Gastroesophageal sphincter (tissue), 3 donors: ENCODE measurements around the gene ARHGAP22.

Experiments
- CTCF ChIP-seq, 4 experiments: fragments of 200-600 bp in 2 of 4; fragments of 450-650 bp in 2 of 4; sonication (generic) in 1 of 4; IDR thresholded peaks; one replicate each; pipeline ENCODE4 v1.5.1; 2017 to 2019; ENCODE audit warnings: antibody characterized with exemption in 4 of 4, mild to moderate bottlenecking in 2 of 4, moderate library complexity in 2 of 4
- POLR2A ChIP-seq, 2 donors: fragments of 450-650 bp; IDR thresholded peaks; one replicate each; pipeline ENCODE4 v1.6.1; 2017; ENCODE audit warnings: antibody characterized with exemption in 2 of 2, mild to moderate bottlenecking in 2 of 2, moderate library complexity in 1 of 2

DNA sequence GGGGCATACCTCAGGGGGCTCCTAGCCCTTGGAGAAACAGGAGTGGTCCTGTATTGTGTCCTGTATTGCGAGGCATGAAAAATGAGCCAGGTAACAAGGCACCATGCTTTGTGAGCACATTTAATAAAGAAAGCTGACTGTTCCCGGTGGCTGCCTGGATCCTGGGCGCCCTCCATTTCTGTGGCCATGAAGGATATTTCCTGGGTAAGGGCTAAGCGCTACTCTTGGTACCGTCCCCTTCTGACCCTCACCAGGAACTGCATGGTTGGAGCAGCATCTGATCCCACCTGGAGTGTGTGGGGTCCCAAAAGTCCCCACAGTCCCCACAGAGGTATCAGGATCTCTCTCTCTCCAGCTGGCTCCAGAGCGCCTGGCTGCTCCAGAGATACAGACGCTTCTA is 158.9 kb downstream of the ARHGAP22 start:
- TF ChIP-seq POLR2A (IDR thresholded peaks at IDR 0.05) (no peak), CTCF (IDR thresholded peaks at IDR 0.05) (no peak)
